SK-N-MC (cell line): ENCODE measurements around the gene CHRNA4.

Experiments used
- DNase-seq: peaks from one replicate; pipeline ENCODE4 v3.0.0-alpha.2; 2011; ENCODE audit warnings: low read depth, low spot score
- H3K27ac ChIP-seq: fragments of 200-600 bp; sonication (generic); 2 replicates; pipeline ENCODE4 v1.5.1; 2016; ENCODE audit warnings: mixed run types
- H3K36me3 ChIP-seq: fragments of 200-600 bp; sonication (generic); 2 replicates; pipeline ENCODE4 v1.6.1; 2017; ENCODE audit warnings: antibody characterized with exemption, low read length, mixed read lengths; ENCODE audit not compliant: insufficient read depth
- H3K4me3 ChIP-seq: fragments of 200-600 bp; sonication (generic); 2 replicates; pipeline ENCODE4 v1.5.1; 2016
- H3K9ac ChIP-seq: fragments of 200-600 bp; sonication (generic); 2 replicates; pipeline ENCODE4 v1.8.0; 2017; ENCODE audit warnings: mixed run types, mixed read lengths; ENCODE audit not compliant: insufficient read length
- H3K9me3 ChIP-seq: fragments of 200-600 bp; sonication (generic); 2 replicates; pipeline ENCODE4 v1.6.1; 2017; ENCODE audit warnings: low read depth, mild to moderate bottlenecking, antibody characterized with exemption, low read length, moderate library complexity, mixed read lengths
- EZH2 ChIP-seq: fragments of 200-600 bp; sonication (generic); IDR thresholded peaks from one replicate; pipeline ENCODE4 v1.6.1; 2017; ENCODE audit warnings: antibody characterized with exemption
- FOXP2 ChIP-seq: optimal IDR thresholded peaks from 2 replicates; pipeline ENCODE3; 2011; ENCODE audit warnings: mild to moderate bottlenecking, moderate library complexity; ENCODE audit not compliant: insufficient read depth; ENCODE audit errors: extremely low read length, control extremely low read depth
- POLR2AphosphoS5 ChIP-seq: IDR thresholded peaks from 2 replicates; pipeline ENCODE4 v1.6.1; 2012; ENCODE audit warnings: mild to moderate bottlenecking, low read depth, low read length, borderline replicate concordance

CHRNA4 gene

GRCh38 chr20:63376283-63377250 is 15.4 kb upstream of the CHRNA4 start:
- H3K9ac ChIP-seq, result no peak overlapping the region
- no peak overlapping the region for H3K4me3 ChIP-seq
- H3K9me3 ChIP-seq, result no peaks in the 10 kb centered on the region
- no peak overlapping the region for H3K27ac ChIP-seq
- TF ChIP-seq POLR2AphosphoS5 (no peak), FOXP2 (no peak), EZH2 (no peak)
- no peaks in the 10 kb centered on the region for H3K36me3 ChIP-seq
- no peak for DNase-seq

- Histone ChIP-seq H3K9ac (no peak overlapping the region), H3K27ac (no peak overlapping the region), H3K9me3 (no peaks in the 10 kb centered on the region), H3K4me3 (no peak overlapping the region), H3K36me3 (no peaks in the 10 kb centered on the region)
- TF ChIP-seq POLR2AphosphoS5, result no peak
- DNase-seq, result no peak
Measured at GRCh38 chr20:63375438-63375837, 14.3 kb upstream of the CHRNA4 start.

GRCh38 chr20:63374504-63374903 is 13.4 kb upstream of the CHRNA4 start:
- TF ChIP-seq EZH2, result no peak
- TF ChIP-seq FOXP2, result no peak
- no peak for TF ChIP-seq POLR2AphosphoS5
- no peak overlapping the region for H3K27ac ChIP-seq
- H3K4me3 ChIP-seq, result no peak overlapping the region
- H3K9me3 ChIP-seq, result no peaks in the 10 kb centered on the region
- H3K36me3 ChIP-seq, result no peaks in the 10 kb centered on the region
- DNase-seq, result no peak
- no peak overlapping the region for H3K9ac ChIP-seq

GRCh38 chr20:63373996-63374395 is 12.8 kb upstream of the CHRNA4 start:
- TF ChIP-seq EZH2 (no peak), FOXP2 (no peak), POLR2AphosphoS5 (no peak)
- Histone ChIP-seq H3K4me3 (no peak overlapping the region), H3K9me3 (no peaks in the 10 kb centered on the region), H3K9ac (no peak overlapping the region), H3K36me3 (no peaks in the 10 kb centered on the region), H3K27ac (no peak overlapping the region)
- DNase-seq, result no peak

- Histone ChIP-seq H3K36me3 (no peaks in the 10 kb centered on the region), H3K9me3 (no peaks in the 10 kb centered on the region), H3K4me3 (no peak overlapping the region), H3K9ac (no peak overlapping the region), H3K27ac (no peak overlapping the region)
- no peak for DNase-seq
- no peak for TF ChIP-seq POLR2AphosphoS5
Measured at GRCh38 chr20:63372971-63373885, 12.1 kb upstream of the CHRNA4 start.

GRCh38 chr20:63371291-63371865 is 10.2 kb upstream of the CHRNA4 start:
- H3K9me3 ChIP-seq, result no peaks in the 10 kb centered on the region
- H3K9ac ChIP-seq, result no peak overlapping the region
- H3K27ac ChIP-seq, result no peak overlapping the region
- no peak overlapping the region for H3K4me3 ChIP-seq
- no peak for DNase-seq
- H3K36me3 ChIP-seq, result no peaks in the 10 kb centered on the region
- TF ChIP-seq EZH2 (no peak), POLR2AphosphoS5 (no peak), FOXP2 (no peak)

- no peak for DNase-seq
- Histone ChIP-seq H3K36me3 (no peaks in the 10 kb centered on the region), H3K27ac (no peak overlapping the region), H3K9ac (no peak overlapping the region), H3K4me3 (no peak overlapping the region), H3K9me3 (no peaks in the 10 kb centered on the region)
- TF ChIP-seq FOXP2 (no peak), POLR2AphosphoS5 (no peak), EZH2 (no peak)
Measured at GRCh38 chr20:63370618-63371187, 9.6 kb upstream of the CHRNA4 start.
